ENCODE data around the gene GNB1L. TPM values are rescaled to one million over a fixed set of nuclear protein-coding genes. Genes with fewer than 3 reads are reported as not detected.

GNB1L gene
- total RNA-seq, 1 donor from 2014 or later, result 3.7 TPM

- Mint-ChIP-seq H3K27me3 (ENCODE audit: unreplicated experiment) (peaks cover 16% of the 10 kb centered on the region), H3K9me3 (ENCODE audit: unreplicated experiment) (no peaks in the 10 kb centered on the region), H3K36me3 (ENCODE audit: low read depth, unreplicated experiment) (no peaks in the 10 kb centered on the region), H3K27ac (ENCODE audit: unreplicated experiment) (no peak overlapping the region), H3K4me3 (ENCODE audit: unreplicated experiment) (no peak overlapping the region), H3K4me1 (ENCODE audit: unreplicated experiment) (peaks cover 9% of the 10 kb centered on the region)
- TF ChIP-seq CTCF (IDR thresholded peaks at IDR 0.05; ENCODE audit: unreplicated experiment), result no peak
- no peak for DNase-seq (ENCODE audit: low spot score)
Observed at GRCh38 chr22:19772422-19772672, 82.3 kb downstream of the GNB1L start.

DNA sequence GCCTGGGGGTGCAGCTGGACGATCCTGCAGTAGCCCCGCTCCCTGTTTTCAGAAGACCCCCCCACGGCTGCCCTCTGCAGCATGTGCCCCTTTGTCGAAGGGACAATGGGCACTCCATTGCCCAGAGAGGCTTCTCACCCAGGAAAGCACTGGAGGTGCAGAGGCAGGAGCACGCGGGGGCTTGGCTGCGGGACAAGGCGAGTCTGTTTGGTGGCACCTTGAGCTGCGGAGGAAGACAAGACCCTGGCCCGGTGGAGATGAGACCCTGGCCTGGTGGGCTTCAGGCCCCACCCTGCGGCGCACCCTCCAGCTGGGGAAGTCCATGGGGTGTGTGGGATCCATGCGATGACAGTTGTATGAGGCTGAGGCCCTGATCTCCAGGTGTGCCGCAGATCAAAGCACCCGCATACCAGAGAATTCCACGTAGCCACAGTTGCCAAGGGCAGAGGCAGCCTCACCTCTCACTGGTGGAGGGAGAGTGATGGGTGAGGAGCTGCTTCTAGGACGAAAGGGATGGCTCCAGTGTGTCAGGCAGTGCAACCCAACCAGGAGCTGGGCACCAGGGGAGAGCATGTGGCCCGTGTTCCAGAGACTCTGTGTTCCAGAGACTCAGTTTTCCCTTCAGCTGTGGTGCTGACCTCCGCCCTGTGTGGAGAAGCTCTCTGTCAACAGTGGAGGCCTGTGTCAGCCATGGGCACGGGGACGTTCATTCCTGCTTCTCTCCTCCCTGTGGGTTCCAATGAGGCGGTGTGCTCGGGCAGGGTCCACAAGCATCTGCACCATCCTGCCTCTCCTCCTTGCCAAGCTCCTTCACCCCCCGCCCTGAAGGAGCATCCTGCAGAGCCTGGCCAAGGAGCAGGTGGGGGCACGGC is 84.1 kb downstream of the GNB1L start:
- H3K27ac Mint-ChIP-seq (ENCODE audit: unreplicated experiment), result no peak overlapping the region
- peaks cover 9% of the 10 kb centered on the region for H3K4me1 Mint-ChIP-seq (ENCODE audit: unreplicated experiment)
- no peak for TF ChIP-seq CTCF (IDR thresholded peaks at IDR 0.05; ENCODE audit: unreplicated experiment)
- no peaks in the 10 kb centered on the region for H3K36me3 Mint-ChIP-seq (ENCODE audit: low read depth, unreplicated experiment)
- no peak overlapping the region for H3K4me3 Mint-ChIP-seq (ENCODE audit: unreplicated experiment)
- H3K9me3 Mint-ChIP-seq (ENCODE audit: unreplicated experiment), result no peaks in the 10 kb centered on the region
- H3K27me3 Mint-ChIP-seq (ENCODE audit: unreplicated experiment), result peaks cover 16% of the 10 kb centered on the region
- no peak for DNase-seq (ENCODE audit: low spot score)

DNA sequence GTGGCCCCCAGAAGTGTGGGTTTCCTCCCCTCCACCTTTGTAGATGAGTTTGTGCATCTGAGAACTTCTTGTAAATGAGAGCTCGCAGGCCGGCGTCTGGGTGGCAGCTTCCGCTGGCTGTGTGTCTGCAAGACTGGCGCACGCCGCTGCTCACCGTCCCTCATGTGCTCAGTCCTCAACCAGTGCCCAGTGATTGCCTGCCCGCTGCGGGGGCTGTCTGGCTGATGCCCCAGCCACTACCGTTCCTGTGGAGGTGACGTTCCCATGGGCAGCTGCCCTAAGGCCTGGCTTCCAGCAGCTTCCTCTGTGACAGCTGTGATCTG is 85.3 kb downstream of the GNB1L start:
- no peak overlapping the region for H3K4me3 Mint-ChIP-seq (ENCODE audit: unreplicated experiment)
- DNase-seq (ENCODE audit: low spot score), result no peak
- H3K27ac Mint-ChIP-seq (ENCODE audit: unreplicated experiment), result no peak overlapping the region
- peaks cover 15% of the 10 kb centered on the region for H3K4me1 Mint-ChIP-seq (ENCODE audit: unreplicated experiment)
- H3K36me3 Mint-ChIP-seq (ENCODE audit: low read depth, unreplicated experiment), result no peaks in the 10 kb centered on the region
- no peaks in the 10 kb centered on the region for H3K9me3 Mint-ChIP-seq (ENCODE audit: unreplicated experiment)
- H3K27me3 Mint-ChIP-seq (ENCODE audit: unreplicated experiment), result peaks cover 16% of the 10 kb centered on the region
- no peak for TF ChIP-seq CTCF (IDR thresholded peaks at IDR 0.05; ENCODE audit: unreplicated experiment)

DNA sequence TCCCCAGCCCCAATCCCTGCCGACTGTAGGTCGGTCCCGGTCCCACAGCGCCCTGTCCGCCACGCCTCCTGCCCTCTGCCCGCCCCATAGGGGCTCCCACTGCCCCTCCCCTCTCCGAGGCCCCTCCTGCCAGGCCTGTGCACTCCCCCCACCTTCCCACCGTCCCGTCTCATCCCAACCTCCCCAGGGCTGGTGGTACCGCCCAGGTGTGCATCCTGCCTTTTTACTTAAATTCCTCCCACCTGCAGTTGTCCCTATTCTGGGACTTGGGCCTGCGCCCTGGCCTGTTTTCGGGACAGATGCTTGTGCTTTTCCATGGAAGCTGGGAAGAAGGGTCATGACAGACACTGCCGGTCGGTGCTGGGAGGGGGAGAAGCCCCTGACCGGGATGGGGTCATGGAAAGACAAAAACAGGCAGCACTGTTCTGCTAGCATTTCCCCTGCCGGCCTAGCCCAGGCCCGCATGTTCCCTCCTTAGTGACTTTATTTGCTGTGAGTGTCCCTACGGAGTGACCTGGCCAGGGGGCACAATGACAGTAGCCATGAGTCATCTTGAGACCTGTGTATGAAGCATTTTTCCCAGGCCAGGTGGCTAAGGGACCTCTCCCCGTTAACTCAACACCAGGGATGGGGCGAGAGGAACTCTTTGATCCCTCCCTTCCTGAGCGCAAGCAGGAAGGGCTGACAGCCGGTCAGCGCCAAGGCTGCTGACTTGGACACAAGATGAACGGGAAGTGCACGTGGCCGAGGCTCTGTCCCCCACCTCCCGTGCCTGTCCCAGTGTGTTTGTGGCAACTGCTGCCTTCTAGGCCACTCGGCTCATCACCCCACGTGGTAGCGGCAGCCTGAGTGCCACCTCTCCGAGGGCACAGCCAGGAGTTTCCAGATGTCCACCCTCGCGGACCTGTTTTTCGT is 87.0 kb downstream of the GNB1L start:
- Mint-ChIP-seq H3K36me3 (ENCODE audit: low read depth, unreplicated experiment) (no peaks in the 10 kb centered on the region), H3K4me1 (ENCODE audit: unreplicated experiment) (peaks cover 18% of the 10 kb centered on the region), H3K27me3 (ENCODE audit: unreplicated experiment) (peaks cover 18% of the 10 kb centered on the region), H3K9me3 (ENCODE audit: unreplicated experiment) (no peaks in the 10 kb centered on the region), H3K4me3 (ENCODE audit: unreplicated experiment) (peak overlapping the region; percentile 59), H3K27ac (ENCODE audit: unreplicated experiment) (no peak overlapping the region)
- DNase-seq (ENCODE audit: low spot score), result no peak
- no peak for TF ChIP-seq CTCF (IDR thresholded peaks at IDR 0.05; ENCODE audit: unreplicated experiment)
